ENCODE data around the gene TDRD7.

DNA sequence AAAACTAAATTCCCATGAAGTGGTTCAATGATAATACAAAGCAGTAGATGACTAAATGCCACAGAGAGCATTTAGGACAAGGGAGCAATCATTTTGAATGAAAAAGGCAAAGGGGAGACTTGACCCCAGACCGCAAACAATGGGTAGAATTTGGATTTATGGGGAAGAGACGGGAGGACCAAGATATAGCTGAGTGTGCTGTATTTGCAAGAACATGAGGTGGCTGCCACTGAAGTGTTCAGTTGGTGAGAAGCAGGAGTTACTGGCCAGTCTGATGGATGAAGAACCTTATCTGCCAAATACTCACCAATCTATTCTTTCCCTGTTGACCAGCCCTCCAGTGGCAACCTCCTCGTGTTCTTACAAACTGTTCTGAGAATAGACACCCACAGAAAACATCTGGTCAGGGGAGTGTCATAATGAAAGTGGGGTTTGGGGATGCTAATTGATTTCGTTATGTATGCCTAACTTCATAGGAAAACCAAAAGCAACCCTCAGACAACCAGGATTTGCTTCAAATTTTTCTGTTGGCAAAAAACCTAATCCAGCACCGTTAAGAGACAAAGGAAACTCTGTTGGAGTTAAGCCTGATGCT, 19.8 kb downstream of the TDRD7 start:
- no peak for TF ChIP-seq POLR2AphosphoS5 (IDR thresholded peaks at IDR 0.05; ENCODE audit: low read depth)
- TF ChIP-seq, protein P1, sequence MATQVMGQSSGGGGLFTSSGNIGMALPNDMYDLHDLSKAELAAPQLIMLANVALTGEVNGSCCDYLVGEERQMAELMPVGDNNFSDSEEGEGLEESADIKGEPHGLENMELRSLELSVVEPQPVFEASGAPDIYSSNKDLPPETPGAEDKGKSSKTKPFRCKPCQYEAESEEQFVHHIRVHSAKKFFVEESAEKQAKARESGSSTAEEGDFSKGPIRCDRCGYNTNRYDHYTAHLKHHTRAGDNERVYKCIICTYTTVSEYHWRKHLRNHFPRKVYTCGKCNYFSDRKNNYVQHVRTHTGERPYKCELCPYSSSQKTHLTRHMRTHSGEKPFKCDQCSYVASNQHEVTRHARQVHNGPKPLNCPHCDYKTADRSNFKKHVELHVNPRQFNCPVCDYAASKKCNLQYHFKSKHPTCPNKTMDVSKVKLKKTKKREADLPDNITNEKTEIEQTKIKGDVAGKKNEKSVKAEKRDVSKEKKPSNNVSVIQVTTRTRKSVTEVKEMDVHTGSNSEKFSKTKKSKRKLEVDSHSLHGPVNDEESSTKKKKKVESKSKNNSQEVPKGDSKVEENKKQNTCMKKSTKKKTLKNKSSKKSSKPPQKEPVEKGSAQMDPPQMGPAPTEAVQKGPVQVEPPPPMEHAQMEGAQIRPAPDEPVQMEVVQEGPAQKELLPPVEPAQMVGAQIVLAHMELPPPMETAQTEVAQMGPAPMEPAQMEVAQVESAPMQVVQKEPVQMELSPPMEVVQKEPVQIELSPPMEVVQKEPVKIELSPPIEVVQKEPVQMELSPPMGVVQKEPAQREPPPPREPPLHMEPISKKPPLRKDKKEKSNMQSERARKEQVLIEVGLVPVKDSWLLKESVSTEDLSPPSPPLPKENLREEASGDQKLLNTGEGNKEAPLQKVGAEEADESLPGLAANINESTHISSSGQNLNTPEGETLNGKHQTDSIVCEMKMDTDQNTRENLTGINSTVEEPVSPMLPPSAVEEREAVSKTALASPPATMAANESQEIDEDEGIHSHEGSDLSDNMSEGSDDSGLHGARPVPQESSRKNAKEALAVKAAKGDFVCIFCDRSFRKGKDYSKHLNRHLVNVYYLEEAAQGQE (IDR thresholded peaks at IDR 0.05; ENCODE audit: insufficient replicate concordance, low read depth) = no peak
- TF ChIP-seq, protein P2, sequence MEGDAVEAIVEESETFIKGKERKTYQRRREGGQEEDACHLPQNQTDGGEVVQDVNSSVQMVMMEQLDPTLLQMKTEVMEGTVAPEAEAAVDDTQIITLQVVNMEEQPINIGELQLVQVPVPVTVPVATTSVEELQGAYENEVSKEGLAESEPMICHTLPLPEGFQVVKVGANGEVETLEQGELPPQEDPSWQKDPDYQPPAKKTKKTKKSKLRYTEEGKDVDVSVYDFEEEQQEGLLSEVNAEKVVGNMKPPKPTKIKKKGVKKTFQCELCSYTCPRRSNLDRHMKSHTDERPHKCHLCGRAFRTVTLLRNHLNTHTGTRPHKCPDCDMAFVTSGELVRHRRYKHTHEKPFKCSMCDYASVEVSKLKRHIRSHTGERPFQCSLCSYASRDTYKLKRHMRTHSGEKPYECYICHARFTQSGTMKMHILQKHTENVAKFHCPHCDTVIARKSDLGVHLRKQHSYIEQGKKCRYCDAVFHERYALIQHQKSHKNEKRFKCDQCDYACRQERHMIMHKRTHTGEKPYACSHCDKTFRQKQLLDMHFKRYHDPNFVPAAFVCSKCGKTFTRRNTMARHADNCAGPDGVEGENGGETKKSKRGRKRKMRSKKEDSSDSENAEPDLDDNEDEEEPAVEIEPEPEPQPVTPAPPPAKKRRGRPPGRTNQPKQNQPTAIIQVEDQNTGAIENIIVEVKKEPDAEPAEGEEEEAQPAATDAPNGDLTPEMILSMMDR (IDR thresholded peaks at IDR 0.05; ENCODE audit: insufficient read depth, low read length) = no peak

Data from HL-60 (cell line).